LoVo (cell line): Measurements from ENCODE around the gene ZNF410.
"Not testable (repeated sequence)": the region's sequence is repeated elsewhere in the genome, so short reads cannot be mapped to it uniquely, and the experiment has no call there.

Experiments used
- DNase-seq: peaks from one replicate; pipeline ENCODE4 v3.0.0-alpha.2; 2016; ENCODE audit warnings: low spot score

Gene ZNF410

GRCh38 chr14:73886449-73887317 lies at the start of gene ZNF410:
Gene ZNF410, plus strand, starts transcription at chr14:73886859. Its CDS starts 5,317 bp downstream, at chr14:73892176.
- peak; percentile 96 for DNase-seq

GRCh38 chr14:73838293-73839034 lies 48.2 kb upstream of the ZNF410 start:
- DNase-seq = not testable (repeated sequence)

GRCh38 chr14:73842201-73842600 lies 44.5 kb upstream of the ZNF410 start:
- no peak for DNase-seq

- DNase-seq = no peak
These were observed 43.8 kb upstream of the ZNF410 start for GRCh38 chr14:73842851-73843250.

- DNase-seq = no peak
These were observed 43.4 kb upstream of the ZNF410 start for GRCh38 chr14:73843296-73843695.

GRCh38 chr14:73846947-73847346 lies 39.7 kb upstream of the ZNF410 start:
- DNase-seq = no peak

- peak; percentile 29 for DNase-seq
These were observed 35.7 kb upstream of the ZNF410 start for GRCh38 chr14:73851000-73851399.

GRCh38 chr14:73851567-73852382 lies 34.9 kb upstream of the ZNF410 start, which contains the start of gene PTGR2:
Gene PTGR2, plus strand, starts transcription at chr14:73851831. Its CDS starts 7,032 bp downstream, at chr14:73858863.
- DNase-seq = peak; percentile 99

- DNase-seq = no peak
These were observed 27.5 kb upstream of the ZNF410 start for GRCh38 chr14:73859145-73859544.

GRCh38 chr14:73861073-73861472 lies 25.6 kb upstream of the ZNF410 start:
- DNase-seq = no peak

GRCh38 chr14:73862480-73862879 lies 24.2 kb upstream of the ZNF410 start:
- no peak for DNase-seq

GRCh38 chr14:73863209-73863608 lies 23.4 kb upstream of the ZNF410 start:
- DNase-seq = no peak

GRCh38 chr14:73865534-73866113 lies 21.0 kb upstream of the ZNF410 start:
- no peak for DNase-seq

GRCh38 chr14:73869754-73870153 lies 16.9 kb upstream of the ZNF410 start:
- DNase-seq = not testable (repeated sequence)

GRCh38 chr14:73870525-73871235 lies 16.0 kb upstream of the ZNF410 start:
- no peak for DNase-seq

GRCh38 chr14:73873660-73874059 lies 13.0 kb upstream of the ZNF410 start:
- no peak for DNase-seq

GRCh38 chr14:73877790-73878189 lies 8.9 kb upstream of the ZNF410 start:
- DNase-seq = no peak

GRCh38 chr14:73878436-73878835 lies 8.2 kb upstream of the ZNF410 start:
- DNase-seq = no peak

GRCh38 chr14:73879027-73879426 lies 7.6 kb upstream of the ZNF410 start:
- DNase-seq = no peak

GRCh38 chr14:73884438-73885190 lies 2.0 kb upstream of the ZNF410 start:
- no peak for DNase-seq

- DNase-seq = peak; percentile 12
These were observed 608 bp downstream of the ZNF410 start for GRCh38 chr14:73887318-73887616.
